Measurements from ENCODE around the gene C1GALT1. TPM values are rescaled to one million over a fixed set of nuclear protein-coding genes. Genes with fewer than 3 reads are reported as not detected.

Gene C1GALT1
- total RNA-seq, 1 donor from 2014 or later, result 34.9 TPM

DNA sequence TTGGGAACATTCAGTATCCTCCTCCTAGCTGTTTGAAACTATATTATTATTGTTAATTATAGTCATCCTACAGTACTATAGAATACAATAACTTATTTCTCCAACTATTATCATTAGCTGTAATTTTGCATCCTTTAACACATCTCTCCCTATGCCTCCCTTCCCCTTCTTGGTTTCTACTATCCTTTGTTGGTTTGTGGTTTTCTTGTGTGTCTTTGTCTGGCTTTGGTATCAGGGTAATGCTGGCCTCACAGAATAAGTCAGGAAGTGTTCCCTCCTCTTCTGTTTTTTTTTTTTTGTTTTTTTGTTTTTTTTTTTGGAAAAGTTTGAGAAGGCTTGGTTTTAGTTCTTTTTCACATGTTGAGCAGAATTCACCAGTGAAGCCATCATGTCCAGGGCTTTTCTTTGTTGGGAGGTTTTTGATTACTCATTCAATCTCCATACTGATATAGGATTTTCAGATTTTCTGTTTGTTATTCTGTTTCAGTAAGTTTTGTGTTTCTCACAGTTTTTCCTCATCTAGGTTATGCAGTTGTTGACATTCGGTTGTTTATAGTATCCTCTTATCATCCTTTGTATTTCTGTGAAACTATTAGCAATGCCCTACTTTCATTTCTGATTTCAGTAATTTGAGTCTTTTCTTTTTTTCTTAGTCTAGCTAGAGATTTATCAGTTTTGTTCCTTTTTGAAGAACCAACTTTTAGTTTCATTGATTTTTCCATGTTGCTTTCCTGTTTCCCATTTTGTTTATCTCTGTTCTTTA lies 21.6 kb downstream of the C1GALT1 start:
- TF ChIP-seq, protein P1, sequence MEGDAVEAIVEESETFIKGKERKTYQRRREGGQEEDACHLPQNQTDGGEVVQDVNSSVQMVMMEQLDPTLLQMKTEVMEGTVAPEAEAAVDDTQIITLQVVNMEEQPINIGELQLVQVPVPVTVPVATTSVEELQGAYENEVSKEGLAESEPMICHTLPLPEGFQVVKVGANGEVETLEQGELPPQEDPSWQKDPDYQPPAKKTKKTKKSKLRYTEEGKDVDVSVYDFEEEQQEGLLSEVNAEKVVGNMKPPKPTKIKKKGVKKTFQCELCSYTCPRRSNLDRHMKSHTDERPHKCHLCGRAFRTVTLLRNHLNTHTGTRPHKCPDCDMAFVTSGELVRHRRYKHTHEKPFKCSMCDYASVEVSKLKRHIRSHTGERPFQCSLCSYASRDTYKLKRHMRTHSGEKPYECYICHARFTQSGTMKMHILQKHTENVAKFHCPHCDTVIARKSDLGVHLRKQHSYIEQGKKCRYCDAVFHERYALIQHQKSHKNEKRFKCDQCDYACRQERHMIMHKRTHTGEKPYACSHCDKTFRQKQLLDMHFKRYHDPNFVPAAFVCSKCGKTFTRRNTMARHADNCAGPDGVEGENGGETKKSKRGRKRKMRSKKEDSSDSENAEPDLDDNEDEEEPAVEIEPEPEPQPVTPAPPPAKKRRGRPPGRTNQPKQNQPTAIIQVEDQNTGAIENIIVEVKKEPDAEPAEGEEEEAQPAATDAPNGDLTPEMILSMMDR (conservative IDR thresholded peaks at IDR 0.05; ENCODE audit: low read depth, low read length), result no peak
- DNase-seq (ENCODE audit: low read depth), result no peak
- no peak overlapping the region for H3K4me3 ChIP-seq (ENCODE audit: low read depth, low read length)

DNA sequence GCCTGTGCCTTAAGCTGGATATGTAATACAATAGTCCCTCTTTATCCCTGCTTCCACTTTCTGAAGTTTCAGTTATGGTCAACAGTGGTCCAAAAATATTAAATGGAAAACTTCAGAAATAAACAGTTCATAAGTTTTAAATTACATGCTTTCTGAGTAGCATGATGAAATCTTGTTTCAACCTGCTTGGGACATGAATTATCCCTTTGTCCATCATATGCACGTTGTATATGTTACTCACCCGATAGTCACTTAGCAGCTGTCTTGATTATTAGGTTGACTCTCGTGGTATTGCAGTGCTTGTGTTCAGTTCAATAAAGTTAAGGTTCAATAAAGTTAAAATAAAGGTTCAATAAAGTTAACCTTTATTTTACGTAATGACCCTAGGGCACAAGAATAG lies 25.5 kb downstream of the C1GALT1 start:
- no peak for DNase-seq (ENCODE audit: low read depth)

DNA sequence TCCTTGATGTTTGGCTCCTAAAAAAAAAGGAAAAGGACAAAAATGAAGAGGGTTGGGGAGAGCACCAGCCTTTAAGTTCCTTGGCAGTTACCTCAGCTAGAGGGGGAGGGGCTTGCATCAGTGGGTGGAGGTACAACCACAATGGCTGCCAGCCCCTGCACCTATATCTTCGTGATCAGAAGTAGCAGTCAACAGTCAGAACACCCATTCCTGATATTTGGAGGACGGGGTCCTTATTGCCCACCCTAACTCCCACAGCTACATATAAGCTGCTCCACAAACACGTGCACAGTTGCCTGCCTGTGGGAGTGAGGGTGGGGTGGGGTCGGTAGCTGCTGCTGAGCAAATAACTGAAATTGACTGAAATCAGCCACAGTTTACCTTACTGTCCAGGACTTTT lies 26.2 kb downstream of the C1GALT1 start:
- TF ChIP-seq, protein P1 (conservative IDR thresholded peaks at IDR 0.05; ENCODE audit: low read depth, low read length), result no peak
- no peak for DNase-seq (ENCODE audit: low read depth)

More for the DNA sequence above, 25.5 kb downstream of the C1GALT1 start:
- TF ChIP-seq, protein P1 (conservative IDR thresholded peaks at IDR 0.05; ENCODE audit: low read depth, low read length), result no peak
- no peak overlapping the region for H3K4me3 ChIP-seq (ENCODE audit: low read depth, low read length)

DNA sequence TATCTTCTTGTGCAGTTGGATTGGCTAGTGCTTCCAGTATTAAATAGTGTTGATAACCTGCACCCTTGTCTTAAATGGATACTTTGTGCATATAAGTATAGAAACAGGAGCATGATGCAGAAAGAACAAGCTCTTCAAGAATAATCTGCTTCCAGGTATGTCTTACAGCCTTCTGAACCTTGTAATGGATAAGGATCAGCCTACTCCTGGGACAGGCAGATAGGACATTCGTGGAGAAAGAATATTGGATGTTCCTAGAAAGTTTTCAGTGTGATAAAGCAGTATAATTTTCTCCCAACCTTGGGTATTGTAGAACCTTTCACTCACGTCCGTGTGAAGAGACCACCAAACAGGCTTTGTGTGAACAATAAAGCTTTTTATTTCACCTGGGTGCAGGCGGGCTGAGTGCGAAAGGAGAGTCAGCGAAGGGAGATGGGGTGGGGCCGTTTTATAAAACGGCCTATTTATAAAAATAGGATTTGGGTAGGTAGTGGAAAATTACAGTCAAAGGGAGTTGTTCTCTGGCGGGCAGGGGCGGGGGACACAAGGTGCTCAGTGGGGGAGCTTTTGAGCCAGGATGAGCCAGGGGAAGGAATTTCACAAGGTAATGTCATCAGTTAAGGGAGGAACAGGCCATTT lies 27.2 kb downstream of the C1GALT1 start:
- no peak for DNase-seq (ENCODE audit: low read depth)
- TF ChIP-seq, protein P1 (conservative IDR thresholded peaks at IDR 0.05; ENCODE audit: low read depth, low read length), result no peak
- no peak overlapping the region for H3K4me3 ChIP-seq (ENCODE audit: low read depth, low read length)

More for the DNA sequence above, 26.2 kb downstream of the C1GALT1 start:
- H3K4me3 ChIP-seq (ENCODE audit: low read depth, low read length), result no peak overlapping the region

DNA sequence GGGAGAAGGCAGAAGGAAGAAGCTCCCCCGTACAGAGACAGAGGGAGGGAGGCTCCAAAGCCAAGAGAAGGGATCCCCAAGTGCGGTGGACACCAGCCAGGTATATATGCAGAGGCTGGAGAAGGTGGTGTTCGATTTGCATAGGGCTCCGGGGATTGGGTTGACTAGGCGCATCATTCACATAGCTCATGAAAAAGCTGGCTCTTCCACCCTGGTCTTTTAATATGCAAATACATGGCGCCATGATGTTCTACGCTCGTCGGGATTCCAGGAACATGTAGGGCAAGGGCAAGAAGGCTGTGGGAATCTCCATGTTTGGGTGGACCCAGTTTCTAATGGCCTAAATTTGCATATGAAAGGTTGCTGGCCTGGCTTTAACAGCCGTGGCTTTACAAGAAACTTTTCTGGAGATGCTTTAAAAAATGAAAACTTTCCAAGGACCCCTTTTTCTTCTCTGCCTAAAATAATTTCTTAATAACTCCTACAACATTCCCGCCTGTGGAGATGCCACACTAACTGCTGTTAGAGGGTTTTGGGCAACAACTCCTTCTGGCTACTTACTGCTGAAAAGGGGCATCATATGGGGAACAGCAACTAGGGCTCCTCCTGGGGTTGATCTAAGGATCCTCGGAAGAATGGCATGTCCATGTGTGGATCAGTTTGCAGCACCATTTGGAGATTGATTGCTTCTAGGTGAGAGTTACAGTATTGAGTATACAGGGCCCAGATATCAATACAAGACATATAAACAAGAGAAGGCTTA lies 28.3 kb downstream of the C1GALT1 start:
- TF ChIP-seq, protein P1 (conservative IDR thresholded peaks at IDR 0.05; ENCODE audit: low read depth, low read length), result no peak
- H3K4me3 ChIP-seq (ENCODE audit: low read depth, low read length), result no peak overlapping the region
- no peak for DNase-seq (ENCODE audit: low read depth)

DNA sequence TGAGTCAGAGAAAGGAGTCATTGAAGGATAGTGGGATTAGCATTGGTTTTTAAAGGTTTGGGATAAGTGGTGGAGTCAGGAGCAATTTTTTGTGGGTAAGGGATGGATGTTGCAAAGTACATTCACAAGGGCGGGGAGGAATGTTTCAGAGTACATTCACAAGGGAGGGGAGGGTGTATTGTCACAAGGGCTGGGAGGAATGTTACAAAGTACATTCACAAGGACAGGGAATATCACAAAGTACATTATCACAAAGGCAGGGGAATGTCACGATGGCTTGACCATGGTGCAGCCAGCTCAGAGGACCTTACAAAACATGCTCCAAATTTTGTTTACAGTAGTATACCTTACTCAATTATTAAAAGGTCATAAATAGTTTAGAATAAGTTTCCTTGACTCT lies 30.3 kb downstream of the C1GALT1 start:
- no peak overlapping the region for H3K4me3 ChIP-seq (ENCODE audit: low read depth, low read length)
- no peak for DNase-seq (ENCODE audit: low read depth)
- TF ChIP-seq, protein P1 (conservative IDR thresholded peaks at IDR 0.05; ENCODE audit: low read depth, low read length), result no peak

All from epithelial cell of proximal tubule (primary cell).